22Rv1 (cell line): ENCODE data around the gene CRABP1.

Experiments used
- H3K27ac ChIP-seq: fragments of 450-650 bp; 2 replicates; pipeline ENCODE4 v1.5.1; 2017
- ZFX ChIP-seq: fragments of 450-650 bp; IDR thresholded peaks from 2 replicates; pipeline ENCODE4 v1.6.1; 2017; ENCODE audit warnings: antibody characterized with exemption, borderline replicate concordance
- TF ChIP-seq, protein P1 (sequence below): fragments of 450-650 bp; IDR thresholded peaks from 2 replicates; pipeline ENCODE4 v1.5.1; 2017; ENCODE audit warnings: mild to moderate bottlenecking

The CRABP1 gene

DNA sequence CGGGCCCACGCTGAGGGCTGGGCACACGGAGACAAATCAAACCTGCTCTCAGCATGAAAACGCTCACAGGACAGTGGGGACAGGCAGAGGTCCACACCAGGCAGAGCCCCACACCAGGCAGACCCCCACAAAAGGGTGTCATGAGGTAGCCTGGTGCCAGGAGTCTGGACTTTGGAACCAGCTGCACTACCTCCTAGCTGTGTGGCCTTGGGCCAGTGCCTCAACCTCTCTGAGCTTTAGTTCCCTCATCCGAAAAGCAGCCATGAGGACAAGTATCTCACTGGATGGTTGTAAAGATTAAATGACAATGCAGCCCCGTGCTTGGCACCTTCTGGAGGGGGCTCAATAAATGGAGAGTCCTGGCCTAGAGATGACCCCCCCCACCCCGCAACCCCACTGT lies 16.5 kb upstream of the CRABP1 start:
- H3K27ac ChIP-seq, result no peak overlapping the region
- TF ChIP-seq, protein P1, sequence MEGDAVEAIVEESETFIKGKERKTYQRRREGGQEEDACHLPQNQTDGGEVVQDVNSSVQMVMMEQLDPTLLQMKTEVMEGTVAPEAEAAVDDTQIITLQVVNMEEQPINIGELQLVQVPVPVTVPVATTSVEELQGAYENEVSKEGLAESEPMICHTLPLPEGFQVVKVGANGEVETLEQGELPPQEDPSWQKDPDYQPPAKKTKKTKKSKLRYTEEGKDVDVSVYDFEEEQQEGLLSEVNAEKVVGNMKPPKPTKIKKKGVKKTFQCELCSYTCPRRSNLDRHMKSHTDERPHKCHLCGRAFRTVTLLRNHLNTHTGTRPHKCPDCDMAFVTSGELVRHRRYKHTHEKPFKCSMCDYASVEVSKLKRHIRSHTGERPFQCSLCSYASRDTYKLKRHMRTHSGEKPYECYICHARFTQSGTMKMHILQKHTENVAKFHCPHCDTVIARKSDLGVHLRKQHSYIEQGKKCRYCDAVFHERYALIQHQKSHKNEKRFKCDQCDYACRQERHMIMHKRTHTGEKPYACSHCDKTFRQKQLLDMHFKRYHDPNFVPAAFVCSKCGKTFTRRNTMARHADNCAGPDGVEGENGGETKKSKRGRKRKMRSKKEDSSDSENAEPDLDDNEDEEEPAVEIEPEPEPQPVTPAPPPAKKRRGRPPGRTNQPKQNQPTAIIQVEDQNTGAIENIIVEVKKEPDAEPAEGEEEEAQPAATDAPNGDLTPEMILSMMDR, result no peak
- TF ChIP-seq ZFX, result no peak

DNA sequence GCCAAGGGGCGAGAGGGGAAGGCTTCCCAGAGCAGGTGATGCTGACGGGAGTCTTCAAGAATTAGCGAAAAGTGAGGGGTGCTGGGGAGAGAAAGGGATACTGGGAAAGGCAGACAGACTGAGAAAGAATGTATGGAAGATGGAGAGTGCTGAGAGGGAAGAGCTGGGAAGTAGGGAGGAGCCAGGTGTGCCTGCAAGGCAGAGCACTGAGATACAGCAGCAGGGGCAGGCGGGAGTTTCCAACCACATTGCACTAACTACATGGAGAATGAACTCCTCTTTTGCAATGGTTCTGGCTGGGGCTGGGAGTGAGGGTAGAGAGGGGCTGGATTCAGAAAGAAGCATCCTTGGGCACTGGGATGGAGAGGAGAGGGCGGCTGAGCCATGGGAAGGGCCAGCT lies 16.0 kb upstream of the CRABP1 start:
- TF ChIP-seq, protein P1, result no peak
- no peak for TF ChIP-seq ZFX

DNA sequence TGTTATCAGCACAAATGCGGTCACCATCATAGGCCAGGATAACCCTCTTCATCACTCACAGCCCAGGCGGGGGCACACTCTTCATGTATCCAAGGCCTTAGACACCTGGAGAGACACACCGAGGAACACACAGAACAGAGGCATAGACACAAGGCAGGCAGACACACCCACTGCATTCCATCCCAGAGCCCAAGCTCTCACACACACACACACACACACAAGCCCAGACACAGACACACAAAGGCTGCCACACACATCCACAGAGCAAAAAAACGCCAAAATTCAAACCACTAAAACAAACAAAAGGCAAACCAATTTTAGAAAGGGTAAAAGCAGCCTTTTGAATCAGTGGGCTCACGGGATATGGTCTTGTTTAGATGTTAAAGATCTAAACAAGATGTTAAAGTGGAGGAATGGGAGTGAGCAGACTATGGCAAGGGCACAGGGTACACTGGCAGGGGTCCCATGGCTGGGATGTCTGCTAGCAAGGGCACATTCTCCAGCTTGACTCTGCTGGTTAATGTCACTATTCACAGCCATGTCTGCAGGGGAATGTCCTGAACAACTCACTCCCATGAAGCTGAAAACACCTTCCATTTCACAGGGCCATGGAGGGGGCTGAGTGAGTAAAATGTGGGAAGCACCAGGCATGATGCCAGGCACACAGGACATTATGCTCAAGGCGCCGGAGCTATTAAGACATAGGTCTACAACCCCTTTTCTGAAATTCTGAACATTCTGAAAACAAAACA lies 14.9 kb upstream of the CRABP1 start:
- no peak for TF ChIP-seq ZFX
- TF ChIP-seq, protein P1, result no peak
- H3K27ac ChIP-seq, result no peak overlapping the region

More for the DNA sequence above, 16.0 kb upstream of the CRABP1 start:
- H3K27ac ChIP-seq, result no peak overlapping the region

DNA sequence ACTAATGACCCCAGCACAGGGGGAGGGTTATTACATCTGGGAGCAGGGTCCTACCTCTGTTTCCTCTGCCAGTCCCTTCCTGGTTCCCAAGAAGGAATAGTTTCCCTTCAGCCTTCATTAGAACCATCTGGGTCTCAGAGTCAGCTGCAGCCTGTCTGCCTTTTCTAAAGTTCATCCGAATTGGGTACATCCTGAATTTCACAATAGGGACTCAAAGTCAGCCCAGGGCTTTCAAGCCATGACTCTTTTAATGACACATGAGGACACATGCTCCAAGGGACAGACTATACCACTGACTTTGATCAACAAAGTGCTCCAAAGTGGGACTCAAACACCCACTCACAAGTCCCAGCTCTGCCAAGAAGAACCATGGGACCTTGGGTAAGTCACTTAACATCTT lies 12.7 kb upstream of the CRABP1 start:
- TF ChIP-seq, protein P1, result no peak
- TF ChIP-seq ZFX, result no peak
- H3K27ac ChIP-seq, result no peak overlapping the region

DNA sequence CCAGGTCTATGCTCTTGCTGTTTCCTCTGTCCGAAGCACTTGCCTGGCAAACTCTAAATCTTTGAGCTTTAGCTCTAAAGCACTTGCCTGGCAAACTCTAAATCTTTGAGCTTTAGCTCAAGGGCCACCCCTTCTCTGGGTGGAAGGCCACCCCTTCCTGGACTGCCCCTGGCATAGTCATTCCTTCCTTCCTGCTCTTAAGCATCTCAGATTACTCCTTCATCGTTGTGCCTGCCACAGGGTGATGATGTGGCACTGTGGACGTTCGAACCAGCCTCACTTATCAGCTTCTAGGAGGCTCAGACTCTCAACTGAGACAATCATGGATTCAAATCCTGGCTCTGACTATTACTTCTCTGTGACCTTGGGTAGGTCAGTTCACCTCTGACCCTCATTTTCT lies 10.5 kb upstream of the CRABP1 start:
- H3K27ac ChIP-seq, result no peak overlapping the region
- TF ChIP-seq ZFX, result no peak
- TF ChIP-seq, protein P1, result no peak

DNA sequence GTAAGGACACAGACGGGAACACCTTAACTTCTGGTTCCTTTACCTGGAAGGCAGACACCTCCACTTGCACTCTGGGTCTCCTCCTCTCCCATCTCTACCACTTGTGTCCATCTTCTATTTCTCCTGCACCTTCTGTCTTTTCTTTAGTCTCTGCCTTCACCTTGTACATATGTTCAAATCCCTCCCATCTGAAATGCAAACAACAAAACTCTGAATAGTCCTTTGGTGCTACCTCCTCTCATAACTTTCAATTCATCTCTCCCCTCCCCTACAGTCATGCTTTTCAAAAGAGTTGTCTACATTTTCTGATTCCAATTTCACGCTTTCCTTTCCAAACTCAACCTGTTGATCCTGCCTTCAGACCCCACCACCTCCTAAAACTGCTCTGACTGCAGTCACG lies 5.3 kb upstream of the CRABP1 start:
- no peak overlapping the region for H3K27ac ChIP-seq
- TF ChIP-seq ZFX, result no peak
- TF ChIP-seq, protein P1, result no peak

DNA sequence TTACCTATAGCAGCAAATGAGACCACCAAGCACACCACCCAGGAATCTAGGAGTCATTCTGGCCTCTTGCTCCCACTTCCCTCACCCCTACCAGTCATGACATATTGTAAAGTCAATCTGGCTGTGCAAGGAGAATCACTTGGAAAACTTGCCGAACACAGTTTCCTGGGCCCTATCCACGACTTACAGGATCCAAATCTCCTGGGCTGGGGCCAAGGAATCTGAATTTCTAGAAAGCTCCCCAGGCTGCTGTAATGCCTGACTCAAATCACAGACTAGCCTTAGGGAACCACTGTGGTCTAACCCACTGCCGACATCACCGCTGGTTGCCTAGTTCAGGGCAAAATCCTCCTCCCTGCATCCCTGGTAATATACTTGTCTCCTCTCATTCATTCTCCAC lies 4.2 kb upstream of the CRABP1 start:
- no peak overlapping the region for H3K27ac ChIP-seq
- TF ChIP-seq, protein P1, result no peak
- no peak for TF ChIP-seq ZFX
